Esophagus squamous epithelium (tissue), 5 donors: Measurements from ENCODE around the gene CNR2. TPM values are rescaled to one million over a fixed set of nuclear protein-coding genes. Genes with fewer than 3 reads are reported as not detected.

Experiments used
- DNase-seq: peaks from one replicate; lab custom pipeline; 2025; lab: John Stamatoyannopoulos, UW
- H3K27ac ChIP-seq, 4 donors: fragments of 200-600 bp; sonication (generic); one replicate each; pipeline ENCODE4 v1.5.1; 2016 to 2019; ENCODE audit warnings: mild to moderate bottlenecking in 1 of 4
- H3K27me3 ChIP-seq, 4 donors: fragments of 200-600 bp; sonication (generic); 1 replicate in 3 of 4; 2 replicates in 1 of 4; pipeline versions ENCODE4 v1.5.1 to v1.6.0; 2017 to 2021; ENCODE audit warnings: antibody characterized with exemption in 1 of 4
- H3K36me3 ChIP-seq, 3 donors: fragments of 200-600 bp; sonication (generic); one replicate each; pipeline ENCODE4 v1.5.1; 2016 to 2019
- H3K4me1 ChIP-seq, 3 donors: fragments of 200-600 bp; sonication (generic); one replicate each; pipeline ENCODE4 v1.5.1; 2017 to 2019
- H3K4me3 ChIP-seq, 4 donors: fragments of 200-600 bp; sonication (generic); 1 replicate in 3 of 4; 2 replicates in 1 of 4; pipeline ENCODE4 v1.5.1; 2016 to 2019; ENCODE audit warnings: mild to moderate bottlenecking in 2 of 4, moderate library complexity in 1 of 4
- H3K9me3 ChIP-seq, 3 donors: fragments of 200-600 bp; sonication (generic); one replicate each; pipeline ENCODE4 v1.5.1; 2016 to 2019
- CTCF ChIP-seq, 6 experiments: fragments of 450-650 bp in 4 of 6; fragments of 200-600 bp in 2 of 6; sonication (generic) in 2 of 6; IDR thresholded peaks; one replicate each; pipeline ENCODE4 v1.5.1; 2016 to 2019; ENCODE audit warnings: antibody characterized with exemption in 6 of 6, mild to moderate bottlenecking in 4 of 6, moderate library complexity in 4 of 6
- POLR2A ChIP-seq, 4 donors: fragments of 450-650 bp; IDR thresholded peaks; one replicate each; pipeline ENCODE4 v1.6.1; 2017; ENCODE audit warnings: antibody characterized with exemption in 4 of 4, mild to moderate bottlenecking in 4 of 4, moderate library complexity in 3 of 4
- WGBS, 2 donors: methylation state at CpG; one replicate each; pipeline ENCODE4 v1.1.5; 2018; 5-methylcytosine and 5-hydroxymethylcytosine counted together
- intact Hi-C: fragments of 100-400 bp; cut with DNase I; formaldehyde crosslinking; loops from one replicate; pipeline ENCODE4 v1.15.0; 2022
- total RNA-seq, 4 donors: library from RNA; depleted of rRNA; stranded (reverse); fragments of >200 nt; gene quantifications; one replicate each; pipeline ENCODE4 v1.1.0, GENCODE V29; 2016
- donor health status: DM: yes; HTN: yes; CAD: no.

Gene CNR2
- total RNA-seq, 4 donors from 2014 or later, result under 0.01 TPM; not detected in 3

GRCh38 chr1:23896491-23896890 is 16.7 kb downstream of the CNR2 start:
- Histone ChIP-seq H3K27me3 (no peaks in the 10 kb centered on the region), H3K4me3 (no peak overlapping the region), H3K27ac (no peak overlapping the region), H3K9me3 (no peaks in the 10 kb centered on the region), H3K4me1 (peaks cover 0 to 13% (median 0%) of the 10 kb centered on the region in 3 donors), H3K36me3 (no peaks in the 10 kb centered on the region)
- TF ChIP-seq POLR2A (IDR thresholded peaks at IDR 0.05), result no peak
- no peak for DNase-seq
- intact Hi-C loops, result no loop called here
- 19 to 22% methylated on average over 3 of the region's 3 CpGs for WGBS, 2 donors

GRCh38 chr1:23895993-23896392 is 17.2 kb downstream of the CNR2 start:
- no peak overlapping the region for H3K27ac ChIP-seq
- intact Hi-C loops, result no loop called here
- H3K4me1 ChIP-seq, result peaks cover 0 to 13% (median 0%) of the 10 kb centered on the region in 3 donors
- WGBS, 2 donors, result 61 to 62% methylated on average over 4 of the region's 4 CpGs
- no peak overlapping the region for H3K4me3 ChIP-seq
- no peak for TF ChIP-seq CTCF (IDR thresholded peaks at IDR 0.05)
- no peak for TF ChIP-seq POLR2A (IDR thresholded peaks at IDR 0.05)
- no peaks in the 10 kb centered on the region for H3K9me3 ChIP-seq
- no peaks in the 10 kb centered on the region for H3K36me3 ChIP-seq
- H3K27me3 ChIP-seq, result no peaks in the 10 kb centered on the region
- no peak for DNase-seq

- no peaks in the 10 kb centered on the region for H3K27me3 ChIP-seq
- H3K36me3 ChIP-seq, result no peaks in the 10 kb centered on the region
- no peak overlapping the region for H3K4me3 ChIP-seq
- TF ChIP-seq CTCF (IDR thresholded peaks at IDR 0.05) (no peak), POLR2A (IDR thresholded peaks at IDR 0.05) (no peak)
- no peaks in the 10 kb centered on the region for H3K9me3 ChIP-seq
- H3K27ac ChIP-seq, result no peak overlapping the region
- DNase-seq, result no peak
- intact Hi-C loops, result no loop called here
- WGBS, 2 donors, result 81 to 83% methylated on average over 5 of the region's 5 CpGs
- H3K4me1 ChIP-seq, result peaks cover 0 to 13% (median 0%) of the 10 kb centered on the region in 3 donors
Observed at GRCh38 chr1:23895082-23895481, 18.1 kb downstream of the CNR2 start.

GRCh38 chr1:23889074-23889473 is 24.1 kb downstream of the CNR2 start:
- no peaks in the 10 kb centered on the region for H3K4me1 ChIP-seq
- TF ChIP-seq POLR2A (IDR thresholded peaks at IDR 0.05), result no peak
- TF ChIP-seq CTCF (IDR thresholded peaks at IDR 0.05), result no peak
- no peak for DNase-seq
- intact Hi-C loops, result no loop called here
- no peaks in the 10 kb centered on the region for H3K27me3 ChIP-seq
- no peak overlapping the region for H3K27ac ChIP-seq
- WGBS, 2 donors, result 62 to 74% methylated on average over 5 of the region's 5 CpGs
- no peaks in the 10 kb centered on the region for H3K36me3 ChIP-seq
- H3K9me3 ChIP-seq, result no peaks in the 10 kb centered on the region
- H3K4me3 ChIP-seq, result no peak overlapping the region

- TF ChIP-seq POLR2A (IDR thresholded peaks at IDR 0.05) (no peak), CTCF (IDR thresholded peaks at IDR 0.05) (no peak)
- H3K4me3 ChIP-seq, result no peak overlapping the region
- H3K36me3 ChIP-seq, result no peaks in the 10 kb centered on the region
- DNase-seq, result no peak
- H3K9me3 ChIP-seq, result no peaks in the 10 kb centered on the region
- H3K27ac ChIP-seq, result no peak overlapping the region
- WGBS, 2 donors, result 29 to 62% methylated on average over 2 of the region's 4 CpGs
- intact Hi-C loops, result no loop called here
- H3K27me3 ChIP-seq, result no peaks in the 10 kb centered on the region
- H3K4me1 ChIP-seq, result no peaks in the 10 kb centered on the region
Observed at GRCh38 chr1:23885222-23885621, 27.9 kb downstream of the CNR2 start.

- Histone ChIP-seq H3K27me3 (no peaks in the 10 kb centered on the region), H3K27ac (no peak overlapping the region), H3K4me1 (no peaks in the 10 kb centered on the region), H3K9me3 (peaks cover 0 to 22% (median 8%) of the 10 kb centered on the region in 3 donors), H3K4me3 (no peak overlapping the region), H3K36me3 (no peaks in the 10 kb centered on the region)
- intact Hi-C loops, result no loop called here
- TF ChIP-seq POLR2A (IDR thresholded peaks at IDR 0.05) (no peak), CTCF (IDR thresholded peaks at IDR 0.05) (no peak)
- 59 to 73% methylated on average over 4 of the region's 4 CpGs for WGBS, 2 donors
- no peak for DNase-seq
Observed at GRCh38 chr1:23882746-23883145, 30.4 kb downstream of the CNR2 start.
